Measurements from ENCODE around the gene RFNG.

Gene RFNG

GRCh38 chr17:81999976-82000802 lies 51.4 kb downstream of the RFNG start:
- no peak for DNase-seq (ENCODE audit: low spot score)

GRCh38 chr17:81999587-81999975 lies 52.0 kb downstream of the RFNG start:
- DNase-seq (ENCODE audit: low spot score) = no peak

- no peak for DNase-seq (ENCODE audit: low spot score)
These were observed 52.7 kb downstream of the RFNG start for GRCh38 chr17:81998691-81999438.

GRCh38 chr17:81998212-81998611 lies 53.4 kb downstream of the RFNG start:
- DNase-seq (ENCODE audit: low spot score) = no peak
